Stimulated activated memory B cell treated with anti-CD40 and anti-IgM and Interleukin-4, amounts not matched to agents 10 μg/mL and 1 μg/mL and 100 μg/mL, for 72 hours (primary cell): ENCODE measurements around the gene TMEM95.

Experiments
- ATAC-seq: fragments of 150-1000 bp; cut with Tn5 transposase; 2 replicates; pipeline ENCODE4 v1.10.0; 2021
- H3K27ac Mint-ChIP-seq: one replicate; pipeline ENCODE4 v1.8.0; 2022; ENCODE audit warnings: mild to moderate bottlenecking, mixed read lengths
- H3K27me3 Mint-ChIP-seq: one replicate; pipeline ENCODE4 v1.8.0; 2022; ENCODE audit warnings: mixed read lengths
- H3K36me3 Mint-ChIP-seq: one replicate; pipeline ENCODE4 v1.8.0; 2022; ENCODE audit warnings: mixed read lengths
- H3K4me1 Mint-ChIP-seq: one replicate; pipeline ENCODE4 v1.8.0; 2022; ENCODE audit warnings: mixed read lengths
- H3K4me3 Mint-ChIP-seq: one replicate; pipeline ENCODE4 v1.8.0; 2022; ENCODE audit warnings: mild to moderate bottlenecking, moderate library complexity, mixed read lengths
- H3K9me3 Mint-ChIP-seq: one replicate; pipeline ENCODE4 v1.8.0; 2022; ENCODE audit warnings: mixed read lengths

Gene TMEM95

GRCh38 chr17:7393613-7394451, 38.9 kb downstream of the TMEM95 start:
- H3K4me1 Mint-ChIP-seq, result peaks cover 20% of the 10 kb centered on the region
- ATAC-seq, result peak; percentile 72
- peak overlapping the region; percentile 98 for H3K4me3 Mint-ChIP-seq
- no peaks in the 10 kb centered on the region for H3K9me3 Mint-ChIP-seq
- peaks cover 10% of the 10 kb centered on the region for H3K36me3 Mint-ChIP-seq
- H3K27ac Mint-ChIP-seq, result peak overlapping the region; percentile 80
- no peaks in the 10 kb centered on the region for H3K27me3 Mint-ChIP-seq

DNA sequence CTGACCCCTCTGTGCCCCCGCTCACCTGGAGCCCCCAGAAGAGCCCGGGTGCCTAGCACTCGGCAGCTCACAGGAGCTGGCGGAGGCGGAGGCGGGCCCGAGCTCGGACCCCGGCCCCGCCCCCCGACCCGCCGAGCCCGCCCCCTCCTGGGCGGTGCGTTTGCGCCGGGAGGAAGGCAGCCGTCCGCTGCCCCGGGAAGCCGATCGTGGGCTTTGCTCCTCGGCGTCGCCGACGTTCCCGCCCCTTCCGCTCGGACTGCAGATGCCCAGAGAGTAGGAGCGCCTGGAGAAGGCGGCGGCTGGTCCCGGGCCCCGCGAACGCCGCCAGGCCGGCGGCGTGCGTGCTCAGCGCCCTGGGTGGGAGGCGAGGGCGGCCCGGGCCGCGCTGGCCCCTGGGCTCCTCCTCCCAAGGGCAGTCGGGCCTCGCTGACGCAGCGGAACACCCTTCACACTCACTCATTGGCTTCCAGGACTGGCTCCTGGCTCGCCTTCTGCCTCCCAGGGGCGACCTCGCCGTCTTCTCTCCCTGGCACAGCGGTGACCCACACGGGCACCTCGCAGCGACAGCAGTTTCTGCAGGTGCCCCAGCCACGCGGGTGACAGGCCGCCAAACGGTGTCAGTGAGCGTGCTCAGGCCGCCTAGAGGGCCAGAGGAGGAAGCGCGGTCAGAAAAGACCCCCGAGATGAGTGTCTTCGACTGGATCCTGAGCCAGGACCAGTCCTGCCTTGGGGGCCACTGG, 39.7 kb downstream of the TMEM95 start, which contains the start of gene PLSCR3:
TSS of gene PLSCR3 (minus strand) at position 74 of the 740 bp plus-strand sequence. CDS start 415 bp downstream, outside the sequence.
- Mint-ChIP-seq H3K9me3 (no peaks in the 10 kb centered on the region), H3K27me3 (no peaks in the 10 kb centered on the region), H3K4me1 (peaks cover 20% of the 10 kb centered on the region), H3K27ac (peak within 1 kb of the TSS; percentile 80), H3K36me3 (peaks cover 7% of the 10 kb centered on the region), H3K4me3 (peak within 1 kb of the TSS; percentile 98)
- peak; percentile 95 for ATAC-seq

- Mint-ChIP-seq H3K36me3 (no peaks in the 10 kb centered on the region), H3K4me1 (peaks cover 15% of the 10 kb centered on the region), H3K27ac (no peak overlapping the region), H3K4me3 (no peak overlapping the region), H3K27me3 (no peaks in the 10 kb centered on the region), H3K9me3 (no peaks in the 10 kb centered on the region)
- ATAC-seq, result no peak
Measured at GRCh38 chr17:7396147-7396546, 41.2 kb downstream of the TMEM95 start.

- H3K36me3 Mint-ChIP-seq, result no peaks in the 10 kb centered on the region
- H3K27ac Mint-ChIP-seq, result no peak overlapping the region
- no peak overlapping the region for H3K4me3 Mint-ChIP-seq
- H3K9me3 Mint-ChIP-seq, result no peaks in the 10 kb centered on the region
- H3K27me3 Mint-ChIP-seq, result no peaks in the 10 kb centered on the region
- H3K4me1 Mint-ChIP-seq, result peaks cover 13% of the 10 kb centered on the region
- ATAC-seq, result no peak
Measured at GRCh38 chr17:7398612-7399011, 43.7 kb downstream of the TMEM95 start.

- no peaks in the 10 kb centered on the region for H3K36me3 Mint-ChIP-seq
Measured at GRCh38 chr17:7403043-7403726, 48.2 kb downstream of the TMEM95 start.

GRCh38 chr17:7403727-7403976, 48.7 kb downstream of the TMEM95 start:
- peaks cover 13% of the 10 kb centered on the region for H3K4me1 Mint-ChIP-seq
- H3K9me3 Mint-ChIP-seq, result no peaks in the 10 kb centered on the region
- H3K27ac Mint-ChIP-seq, result peak overlapping the region; percentile 89
- ATAC-seq, result peak; percentile 55
- no peaks in the 10 kb centered on the region for H3K36me3 Mint-ChIP-seq
- H3K27me3 Mint-ChIP-seq, result peaks cover 18% of the 10 kb centered on the region
- H3K4me3 Mint-ChIP-seq, result peak overlapping the region; percentile 98

More at GRCh38 chr17:7403043-7403726, 48.2 kb downstream of the TMEM95 start:
- peaks cover 18% of the 10 kb centered on the region for H3K27me3 Mint-ChIP-seq
- ATAC-seq, result no peak
- H3K4me3 Mint-ChIP-seq, result peak overlapping the region; percentile 98
- H3K27ac Mint-ChIP-seq, result peak overlapping the region; percentile 89
- no peaks in the 10 kb centered on the region for H3K9me3 Mint-ChIP-seq
- peaks cover 13% of the 10 kb centered on the region for H3K4me1 Mint-ChIP-seq

DNA sequence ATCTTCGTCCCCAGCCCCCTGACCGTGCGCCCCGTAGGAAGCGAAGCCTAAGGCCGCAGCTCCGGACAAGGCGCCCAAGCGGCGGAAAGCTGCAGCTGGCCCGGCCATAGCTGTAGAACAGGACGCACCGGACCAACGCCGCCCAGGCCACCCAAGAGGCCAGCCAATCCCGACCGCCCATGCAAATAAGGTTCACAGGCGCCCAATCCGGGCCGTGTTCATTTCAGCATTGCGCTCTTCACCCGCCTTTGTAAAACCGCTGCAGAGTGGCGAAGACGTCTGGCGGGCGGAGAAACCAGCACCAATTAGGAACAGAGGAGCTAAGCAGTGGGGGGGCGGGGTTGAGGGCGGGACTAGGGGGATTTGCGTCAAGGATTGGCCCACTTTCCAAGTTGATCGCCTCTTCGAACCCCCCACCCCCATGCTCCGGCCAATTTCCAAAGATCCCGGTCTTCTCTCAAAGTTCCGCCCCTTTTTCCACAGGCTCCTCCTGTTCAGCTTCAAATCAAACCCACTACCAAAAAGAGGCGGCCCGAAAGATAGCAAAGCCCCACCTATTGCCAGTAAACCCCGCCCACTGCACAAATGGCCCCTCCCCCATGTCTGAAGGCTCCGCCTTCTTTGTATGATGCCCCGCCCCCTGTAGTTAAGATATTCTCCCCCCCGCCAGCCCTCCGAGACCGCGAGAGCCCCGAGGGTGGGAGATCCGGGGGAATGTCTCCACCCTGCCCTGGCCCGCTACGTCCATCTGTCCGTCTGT, 49.2 kb downstream of the TMEM95 start, which contains the start of gene TMEM256:
TSS of gene TMEM256 (minus strand) at position 121 of the 760 bp plus-strand sequence. CDS start at position 108, 13 bp downstream.
- peaks cover 22% of the 10 kb centered on the region for H3K27me3 Mint-ChIP-seq
- peak within 1 kb of the TSS; percentile 98 for H3K4me3 Mint-ChIP-seq
- H3K36me3 Mint-ChIP-seq, result no peaks in the 10 kb centered on the region
- no peaks in the 10 kb centered on the region for H3K9me3 Mint-ChIP-seq
- peaks cover 13% of the 10 kb centered on the region for H3K4me1 Mint-ChIP-seq
- ATAC-seq, result peak; percentile 96
- H3K27ac Mint-ChIP-seq, result peak within 1 kb of the TSS; percentile 89

DNA sequence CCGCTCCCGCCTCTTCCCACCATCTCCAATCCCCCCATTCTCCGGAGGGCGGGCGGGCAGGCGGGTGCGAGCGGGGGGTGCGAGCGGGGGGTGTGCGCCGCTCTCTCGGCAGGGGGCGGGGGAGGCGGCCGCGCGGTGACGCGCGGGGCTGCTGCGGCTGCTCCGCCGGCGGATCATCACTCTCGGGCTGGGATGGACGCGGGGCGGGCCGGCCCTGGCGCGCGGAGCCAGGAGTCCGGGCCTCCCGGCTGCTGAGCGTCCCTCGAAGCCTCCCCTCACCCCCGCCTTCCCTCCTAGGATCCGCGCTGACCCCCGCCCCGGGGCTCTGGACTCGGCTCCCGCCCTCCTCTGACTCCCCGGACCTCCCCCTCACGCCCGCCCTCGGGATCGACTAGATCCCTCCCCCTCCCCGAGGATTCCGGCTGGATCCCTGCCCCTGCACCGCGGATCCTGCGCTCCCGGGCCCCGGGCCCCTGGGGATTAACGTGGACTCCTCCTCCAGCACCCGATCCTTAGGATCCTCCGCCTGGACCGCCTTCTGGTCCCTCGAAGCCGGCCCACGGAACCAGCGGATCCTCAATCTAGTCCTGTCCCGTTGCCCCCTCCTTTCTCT, 49.9 kb downstream of the TMEM95 start:
- peaks cover 13% of the 10 kb centered on the region for H3K4me1 Mint-ChIP-seq
- peaks cover 29% of the 10 kb centered on the region for H3K27me3 Mint-ChIP-seq
- H3K9me3 Mint-ChIP-seq, result no peaks in the 10 kb centered on the region
- H3K27ac Mint-ChIP-seq, result peak overlapping the region; percentile 89
- H3K36me3 Mint-ChIP-seq, result no peaks in the 10 kb centered on the region
- H3K4me3 Mint-ChIP-seq, result peak overlapping the region; percentile 98
- peak; percentile 21 for ATAC-seq

DNA sequence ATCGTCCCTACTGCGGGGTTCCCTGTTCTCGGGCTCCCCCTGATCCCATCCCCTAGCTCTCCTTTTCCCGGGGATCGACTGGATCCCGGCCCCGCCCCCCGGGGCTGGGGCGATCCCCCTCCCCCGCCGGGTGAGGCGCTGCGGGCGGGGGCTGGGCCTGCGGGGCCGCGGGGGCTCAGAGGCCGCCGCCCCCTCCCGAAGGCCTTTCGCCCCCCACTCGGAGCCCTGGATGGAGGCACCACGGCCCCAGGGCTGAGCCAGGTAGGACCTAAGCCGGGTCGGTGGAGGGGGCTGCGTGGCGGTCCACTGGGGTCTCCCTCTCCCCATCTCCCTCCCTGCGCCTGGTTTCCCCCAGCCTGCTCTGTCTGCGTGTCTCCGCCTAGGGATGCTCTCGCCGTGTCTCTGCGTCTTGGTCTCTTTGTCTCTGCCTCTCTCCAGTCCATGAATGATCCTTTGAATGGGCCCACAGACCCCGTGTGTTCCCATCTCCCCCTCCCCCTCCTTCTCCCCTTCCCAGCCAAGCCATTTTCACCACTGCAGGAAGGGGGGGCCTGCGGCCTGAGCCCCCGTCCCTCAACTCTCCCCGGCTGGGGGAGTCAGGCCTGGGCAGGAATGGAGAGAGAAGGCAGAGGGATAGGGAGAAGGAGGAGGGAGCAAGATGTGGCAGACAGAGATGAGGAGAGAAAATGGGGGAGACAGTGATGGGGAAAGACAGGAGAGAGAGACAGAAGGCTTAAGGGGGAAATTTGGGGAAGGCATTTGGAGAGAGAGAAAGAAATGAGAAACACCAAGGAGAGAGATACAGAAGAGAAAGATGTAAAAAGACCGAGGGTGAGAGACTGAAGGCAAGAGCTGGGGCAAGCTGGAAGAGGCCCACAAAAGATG, 50.6 kb downstream of the TMEM95 start:
- H3K4me1 Mint-ChIP-seq, result peaks cover 13% of the 10 kb centered on the region
- H3K4me3 Mint-ChIP-seq, result peak overlapping the region; percentile 87
- ATAC-seq, result no peak
- H3K9me3 Mint-ChIP-seq, result no peaks in the 10 kb centered on the region
- H3K36me3 Mint-ChIP-seq, result no peaks in the 10 kb centered on the region
- H3K27ac Mint-ChIP-seq, result peak overlapping the region; percentile 89
- H3K27me3 Mint-ChIP-seq, result peaks cover 32% of the 10 kb centered on the region

GRCh38 chr17:7406235-7406825, 51.4 kb downstream of the TMEM95 start:
- H3K27ac Mint-ChIP-seq, result no peak overlapping the region
- no peak for ATAC-seq
- no peak overlapping the region for H3K4me3 Mint-ChIP-seq
- H3K9me3 Mint-ChIP-seq, result no peaks in the 10 kb centered on the region
- no peaks in the 10 kb centered on the region for H3K36me3 Mint-ChIP-seq
- peaks cover 32% of the 10 kb centered on the region for H3K27me3 Mint-ChIP-seq
- H3K4me1 Mint-ChIP-seq, result peaks cover 13% of the 10 kb centered on the region
